Astrocyte (in vitro differentiated cells and primary cell): Measurements from ENCODE around the gene GOLGA6D. TPM values are rescaled to one million over a fixed set of nuclear protein-coding genes. Genes with fewer than 3 reads are reported as not detected.
"Not testable (repeated sequence)": the region's sequence is repeated elsewhere in the genome, so short reads cannot be mapped to it uniquely, and the experiment has no call there.

Source experiments
- DNase-seq: peaks from one replicate; pipeline ENCODE4 v3.0.0-alpha.2; 2010; ENCODE audit warnings: low read depth
- FAIRE-seq: peaks from 2 replicates; lab custom pipeline; 2011; peaks lifted over from hg19 to GRCh38; lab: Jason Lieb, UNC
- H2AFZ ChIP-seq: 2 replicates; pipeline ENCODE4 v1.6.0; 2012; ENCODE audit warnings: low read depth, low read length, inconsistent platforms
- H3K27ac ChIP-seq: 2 replicates; pipeline ENCODE4 v1.5.1; 2011; ENCODE audit warnings: low read depth, low read length, inconsistent platforms
- H3K27me3 ChIP-seq: 2 replicates; pipeline ENCODE4 v1.6.0; 2011; ENCODE audit warnings: low read length, inconsistent platforms; ENCODE audit not compliant: insufficient read depth
- H3K36me3 ChIP-seq: 2 replicates; pipeline ENCODE4 v1.5.1; 2011; ENCODE audit warnings: low read length, inconsistent platforms; ENCODE audit not compliant: insufficient read depth
- H3K4me1 ChIP-seq: 2 replicates; pipeline ENCODE4 v1.5.1; 2011; ENCODE audit warnings: low read length, inconsistent platforms; ENCODE audit not compliant: insufficient read depth
- H3K4me2 ChIP-seq: 2 replicates; pipeline ENCODE4 v1.6.0; 2012; ENCODE audit warnings: low read length, inconsistent platforms
- H3K4me3 ChIP-seq: 2 replicates; pipeline ENCODE4 v1.5.1; 2011; ENCODE audit warnings: low read depth, mild to moderate bottlenecking, low read length, inconsistent platforms; ENCODE audit not compliant: insufficient read depth
- H3K79me2 ChIP-seq: 2 replicates; pipeline ENCODE4 v1.6.0; 2012; ENCODE audit warnings: mild to moderate bottlenecking, low read length, inconsistent platforms; ENCODE audit not compliant: insufficient read depth
- H3K9ac ChIP-seq: 2 replicates; pipeline ENCODE4 v1.6.0; 2012; ENCODE audit warnings: mild to moderate bottlenecking, low read length, inconsistent platforms
- H3K9me3 ChIP-seq: 2 replicates; pipeline ENCODE4 v1.5.1; 2012; ENCODE audit warnings: low read depth, mild to moderate bottlenecking, low read length, inconsistent platforms; ENCODE audit not compliant: insufficient read depth
- H4K20me1 ChIP-seq: 2 replicates; pipeline ENCODE4 v1.6.0; 2012; ENCODE audit warnings: low read length, inconsistent platforms; ENCODE audit not compliant: insufficient read depth
- H3K27ac Mint-ChIP-seq: one replicate; pipeline ENCODE4 v1.8.0; 2021; ENCODE audit warnings: mild to moderate bottlenecking, mixed read lengths; ENCODE audit not compliant: unreplicated experiment
- H3K27me3 Mint-ChIP-seq: one replicate; pipeline ENCODE4 v1.8.0; 2021; ENCODE audit warnings: low read depth, mixed read lengths; ENCODE audit not compliant: unreplicated experiment
- H3K36me3 Mint-ChIP-seq: one replicate; pipeline ENCODE4 v1.8.0; 2021; ENCODE audit warnings: low read depth, mixed read lengths; ENCODE audit not compliant: unreplicated experiment
- H3K4me1 Mint-ChIP-seq: one replicate; pipeline ENCODE4 v1.8.0; 2021; ENCODE audit warnings: low read depth, mixed read lengths; ENCODE audit not compliant: unreplicated experiment
- H3K4me3 Mint-ChIP-seq: one replicate; pipeline ENCODE4 v1.8.0; 2021; ENCODE audit warnings: mild to moderate bottlenecking, moderate library complexity, mixed read lengths; ENCODE audit not compliant: unreplicated experiment
- H3K9me3 Mint-ChIP-seq: one replicate; pipeline ENCODE4 v1.8.0; 2021; ENCODE audit warnings: mild to moderate bottlenecking, mixed read lengths; ENCODE audit not compliant: unreplicated experiment
- CTCF ChIP-seq: IDR thresholded peaks from 2 replicates; pipeline ENCODE4 v1.5.1; 2011; ENCODE audit warnings: low read depth, mild to moderate bottlenecking, inconsistent platforms, low read length, moderate library complexity; ENCODE audit not compliant: insufficient read depth
- total RNA-seq: library from RNA; stranded (reverse); gene quantifications from 2 replicates; pipeline ENCODE4 v1.2.1, GENCODE V29; 2021

Gene GOLGA6D
- total RNA-seq, 1 donor from 2014 or later: not detected

GRCh38 chr15:75274509-75275107 lies 8.0 kb upstream of the GOLGA6D start:
- peak overlapping the region; percentile 89 for H3K27ac Mint-ChIP-seq
- not testable (repeated sequence) for H3K36me3 Mint-ChIP-seq

GRCh38 chr15:75275617-75276016 lies 7.0 kb upstream of the GOLGA6D start:
- not testable (repeated sequence) for H3K79me2 ChIP-seq, H3K9me3 Mint-ChIP-seq, H3K36me3 ChIP-seq, H3K4me2 ChIP-seq, H3K27ac Mint-ChIP-seq, H3K27me3 ChIP-seq, H3K4me3 Mint-ChIP-seq, H3K9ac ChIP-seq, DNase-seq, H3K9me3 ChIP-seq, H3K4me1 Mint-ChIP-seq, H3K27ac ChIP-seq, H3K36me3 Mint-ChIP-seq, H2AFZ ChIP-seq, H3K4me1 ChIP-seq, FAIRE-seq, H3K27me3 Mint-ChIP-seq, H3K4me3 ChIP-seq, H4K20me1 ChIP-seq

More at GRCh38 chr15:75274509-75275107, 8.0 kb upstream of the GOLGA6D start:
- not testable (repeated sequence) for H3K36me3 ChIP-seq, H3K9me3 Mint-ChIP-seq, H3K4me1 ChIP-seq, H3K9ac ChIP-seq, H3K27ac ChIP-seq, H3K4me2 ChIP-seq, H3K9me3 ChIP-seq, H3K4me3 Mint-ChIP-seq, H3K79me2 ChIP-seq, H2AFZ ChIP-seq, FAIRE-seq, H3K27me3 Mint-ChIP-seq, H3K4me3 ChIP-seq, H3K4me1 Mint-ChIP-seq, H4K20me1 ChIP-seq, H3K27me3 ChIP-seq
- TF ChIP-seq CTCF: peak; percentile 19
- peak; percentile 4 for DNase-seq

- not testable (repeated sequence) for H3K27me3 ChIP-seq, H3K9me3 ChIP-seq, H2AFZ ChIP-seq, DNase-seq, H3K36me3 ChIP-seq, H3K9ac ChIP-seq, H3K79me2 ChIP-seq, H3K4me1 Mint-ChIP-seq, H3K36me3 Mint-ChIP-seq, H3K4me1 ChIP-seq, H3K9me3 Mint-ChIP-seq, H3K27ac Mint-ChIP-seq, H4K20me1 ChIP-seq, H3K27me3 Mint-ChIP-seq, H3K4me2 ChIP-seq, H3K4me3 ChIP-seq, H3K27ac ChIP-seq, H3K4me3 Mint-ChIP-seq, FAIRE-seq
Measured at GRCh38 chr15:75278497-75278896, 4.1 kb upstream of the GOLGA6D start.

GRCh38 chr15:75284152-75284551 lies 1.5 kb downstream of the GOLGA6D start:
- H3K9me3 Mint-ChIP-seq, H3K4me2 ChIP-seq, H3K4me1 ChIP-seq, H3K27ac Mint-ChIP-seq, H3K4me1 Mint-ChIP-seq, FAIRE-seq, DNase-seq, H3K4me3 Mint-ChIP-seq, H3K36me3 Mint-ChIP-seq, H3K9me3 ChIP-seq, H4K20me1 ChIP-seq, H3K79me2 ChIP-seq, H3K27me3 ChIP-seq, H2AFZ ChIP-seq, H3K27ac ChIP-seq, H3K9ac ChIP-seq, H3K4me3 ChIP-seq, H3K27me3 Mint-ChIP-seq, H3K36me3 ChIP-seq: not testable (repeated sequence)

- H3K27ac ChIP-seq, H3K27me3 ChIP-seq, H3K4me2 ChIP-seq, H3K9me3 ChIP-seq, H3K4me1 ChIP-seq, H3K4me3 Mint-ChIP-seq, DNase-seq, H3K79me2 ChIP-seq, H3K9ac ChIP-seq, H2AFZ ChIP-seq, H3K36me3 ChIP-seq, H3K4me1 Mint-ChIP-seq, H3K9me3 Mint-ChIP-seq, H3K4me3 ChIP-seq, H3K27me3 Mint-ChIP-seq, H3K36me3 Mint-ChIP-seq, H4K20me1 ChIP-seq, FAIRE-seq, H3K27ac Mint-ChIP-seq: not testable (repeated sequence)
Measured at GRCh38 chr15:75293660-75294059, 11.0 kb downstream of the GOLGA6D start.
